Hematopoietic multipotent progenitor cell (in vitro differentiated cells): ENCODE results near the gene SAMD13. TPM values are rescaled to one million over a fixed set of nuclear protein-coding genes. Genes with fewer than 3 reads are reported as not detected.

ENCODE experiments used
- small RNA-seq: library from RNA; depleted of rRNA; stranded (forward); fragments of <200 nt; gene quantifications from one replicate; pipeline ENCODE3, GENCODE V24; 2012
- total RNA-seq: library from RNA; depleted of rRNA; stranded (reverse); fragments of >200 nt; gene quantifications from one replicate; pipeline ENCODE4 v1.2.3, GENCODE V29; 2012

Gene SAMD13
- total RNA-seq, 1 donor: 5.7 TPM

Small RNA genes within 50 kb of the gene (small RNA-seq; reads per million reads assigned to genes)
- gene RF00410: not detected

Other genes with a start within 250 kb of the SAMD13 start
- gene PRKACB, start 157.4 kb upstream of the SAMD13 start, total RNA-seq: 72.7 TPM
- not detected for gene DNASE2B, start 96.8 kb downstream of the SAMD13 start, total RNA-seq
- 12.7 TPM for gene RPF1, start 177.6 kb downstream of the SAMD13 start, total RNA-seq
- gene SPATA1, start 204.7 kb downstream of the SAMD13 start, total RNA-seq: 2.2 TPM
- 13.7 TPM for gene GNG5, start 204.9 kb downstream of the SAMD13 start, total RNA-seq